ENCODE data around the gene PRSS12.

DNA sequence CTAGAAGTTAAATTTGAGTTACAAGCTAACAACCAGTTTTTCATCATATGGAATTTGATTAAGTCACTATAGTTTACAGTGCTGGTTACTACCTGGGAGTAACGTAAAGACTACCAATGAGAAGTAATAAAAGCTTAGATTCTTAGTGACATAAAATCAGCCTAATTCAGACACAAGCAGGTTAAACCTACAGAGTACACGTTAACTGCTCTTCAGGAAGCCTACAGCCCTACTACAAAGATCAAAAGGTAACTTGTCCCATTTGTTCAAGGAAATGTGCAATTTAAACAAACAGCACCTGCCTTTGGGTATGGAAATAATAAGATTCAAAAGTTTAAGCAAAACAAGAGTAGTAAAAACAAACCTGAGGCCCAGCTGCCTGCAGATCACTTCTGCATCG, 21.5 kb downstream of the PRSS12 start:
- TF ChIP-seq POLR2A (IDR thresholded peaks at IDR 0.05; ENCODE audit: extremely low read depth, insufficient read length) = no peak
- TF ChIP-seq, protein P1, sequence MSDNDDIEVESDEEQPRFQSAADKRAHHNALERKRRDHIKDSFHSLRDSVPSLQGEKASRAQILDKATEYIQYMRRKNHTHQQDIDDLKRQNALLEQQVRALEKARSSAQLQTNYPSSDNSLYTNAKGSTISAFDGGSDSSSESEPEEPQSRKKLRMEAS (IDR thresholded peaks at IDR 0.05; ENCODE audit: low read depth, low read length) = no peak

All from NB4 (cell line).